ENCODE data around the gene TLK2. TPM values are rescaled to one million over a fixed set of nuclear protein-coding genes. Genes with fewer than 3 reads are reported as not detected.

Gene TLK2
- total RNA-seq, 4 donors from 2014 or later: 30.3 to 66.0 (median 38.7) TPM

GRCh38 chr17:62662855-62663254 lies 184.2 kb downstream of the TLK2 start:
- H3K4me1 ChIP-seq: peaks cover 0 to 8% (median 0%) of the 10 kb centered on the region in 4 donors
- H3K4me3 ChIP-seq: no peak overlapping the region
- DNase-seq (ENCODE audit: low spot score in 2 of 2): no peak

More at GRCh38 chr17:62662855-62663254, 184.2 kb downstream of the TLK2 start:
- H3K36me3 ChIP-seq: peaks cover 0 to 5% (median 0%) of the 10 kb centered on the region in 3 donors
- peaks cover 0 to 17% (median 0%) of the 10 kb centered on the region in 4 donors for H3K9me3 ChIP-seq
- no peak overlapping the region for H3K27ac ChIP-seq
- H3K27me3 ChIP-seq: no peaks in the 10 kb centered on the region
- TF ChIP-seq, protein P1, sequence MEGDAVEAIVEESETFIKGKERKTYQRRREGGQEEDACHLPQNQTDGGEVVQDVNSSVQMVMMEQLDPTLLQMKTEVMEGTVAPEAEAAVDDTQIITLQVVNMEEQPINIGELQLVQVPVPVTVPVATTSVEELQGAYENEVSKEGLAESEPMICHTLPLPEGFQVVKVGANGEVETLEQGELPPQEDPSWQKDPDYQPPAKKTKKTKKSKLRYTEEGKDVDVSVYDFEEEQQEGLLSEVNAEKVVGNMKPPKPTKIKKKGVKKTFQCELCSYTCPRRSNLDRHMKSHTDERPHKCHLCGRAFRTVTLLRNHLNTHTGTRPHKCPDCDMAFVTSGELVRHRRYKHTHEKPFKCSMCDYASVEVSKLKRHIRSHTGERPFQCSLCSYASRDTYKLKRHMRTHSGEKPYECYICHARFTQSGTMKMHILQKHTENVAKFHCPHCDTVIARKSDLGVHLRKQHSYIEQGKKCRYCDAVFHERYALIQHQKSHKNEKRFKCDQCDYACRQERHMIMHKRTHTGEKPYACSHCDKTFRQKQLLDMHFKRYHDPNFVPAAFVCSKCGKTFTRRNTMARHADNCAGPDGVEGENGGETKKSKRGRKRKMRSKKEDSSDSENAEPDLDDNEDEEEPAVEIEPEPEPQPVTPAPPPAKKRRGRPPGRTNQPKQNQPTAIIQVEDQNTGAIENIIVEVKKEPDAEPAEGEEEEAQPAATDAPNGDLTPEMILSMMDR (IDR thresholded peaks at IDR 0.05): no peak
- TF ChIP-seq POLR2A (IDR thresholded peaks at IDR 0.05): no peak
- TF ChIP-seq EP300 (IDR thresholded peaks at IDR 0.05): no peak
- 76 to 77% methylated on average over 6 of the region's 6 CpGs for WGBS, 2 donors

Small RNAs within 50 kb of the gene (small RNA-seq; reads per million reads assigned to genes)
- gene RF00019: not detected

Other genes starting within 250 kb of the TLK2 start
- not detected for gene EFCAB3, start 98.3 kb upstream of the TLK2 start, total RNA-seq
- gene METTL2A, start 54.9 kb upstream of the TLK2 start, total RNA-seq: 10 to 100 TPM; 11.0 to 20.1 (median 13.4) TPM
- gene MRC2, start 148.8 kb downstream of the TLK2 start, total RNA-seq: 100 to 1,000 TPM in 1 of 4 donors, 10 to 100 TPM in 3; 51.9 to 117 (median 78.0) TPM